Esophagus muscularis mucosa (tissue), 3 donors: ENCODE data around the gene REEP2.

Experiments used
- POLR2AphosphoS5 ChIP-seq, 2 donors: sonication (generic); formaldehyde crosslinking; IDR thresholded peaks; one replicate each; pipeline ENCODE4 v1.6.1; 2017; ENCODE audit warnings: antibody characterized with exemption in 2 of 2
- TF ChIP-seq, protein P1 (sequence below), 3 experiments: fragments of 200-600 bp in 2 of 3; fragments of 450-650 bp in 1 of 3; sonication (generic) in 2 of 3; IDR thresholded peaks; one replicate each; pipeline ENCODE4 v1.5.1; 2017 to 2019; ENCODE audit warnings: antibody characterized with exemption in 3 of 3, mild to moderate bottlenecking in 2 of 3, moderate library complexity in 1 of 3

DNA sequence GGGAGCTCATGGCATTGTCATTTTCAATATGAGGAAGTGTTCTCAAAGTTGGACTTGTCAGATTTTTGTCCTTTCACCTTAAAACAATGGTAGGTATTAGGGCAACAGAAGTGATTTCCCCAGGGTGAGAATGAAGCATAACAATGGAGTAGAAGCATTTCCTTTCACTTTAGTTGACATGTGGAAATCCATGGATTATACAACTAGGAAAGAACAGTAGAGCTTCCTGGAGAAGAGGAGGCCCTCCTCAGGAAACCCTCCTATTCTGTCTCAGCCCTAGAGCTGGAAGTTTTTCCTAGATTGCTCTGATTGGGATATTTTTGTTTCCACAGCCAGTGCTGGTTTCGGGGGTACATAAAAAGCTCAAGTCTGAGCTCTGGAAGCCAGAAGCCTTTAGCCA is 13.8 kb upstream of the REEP2 start:
- TF ChIP-seq, protein P1, sequence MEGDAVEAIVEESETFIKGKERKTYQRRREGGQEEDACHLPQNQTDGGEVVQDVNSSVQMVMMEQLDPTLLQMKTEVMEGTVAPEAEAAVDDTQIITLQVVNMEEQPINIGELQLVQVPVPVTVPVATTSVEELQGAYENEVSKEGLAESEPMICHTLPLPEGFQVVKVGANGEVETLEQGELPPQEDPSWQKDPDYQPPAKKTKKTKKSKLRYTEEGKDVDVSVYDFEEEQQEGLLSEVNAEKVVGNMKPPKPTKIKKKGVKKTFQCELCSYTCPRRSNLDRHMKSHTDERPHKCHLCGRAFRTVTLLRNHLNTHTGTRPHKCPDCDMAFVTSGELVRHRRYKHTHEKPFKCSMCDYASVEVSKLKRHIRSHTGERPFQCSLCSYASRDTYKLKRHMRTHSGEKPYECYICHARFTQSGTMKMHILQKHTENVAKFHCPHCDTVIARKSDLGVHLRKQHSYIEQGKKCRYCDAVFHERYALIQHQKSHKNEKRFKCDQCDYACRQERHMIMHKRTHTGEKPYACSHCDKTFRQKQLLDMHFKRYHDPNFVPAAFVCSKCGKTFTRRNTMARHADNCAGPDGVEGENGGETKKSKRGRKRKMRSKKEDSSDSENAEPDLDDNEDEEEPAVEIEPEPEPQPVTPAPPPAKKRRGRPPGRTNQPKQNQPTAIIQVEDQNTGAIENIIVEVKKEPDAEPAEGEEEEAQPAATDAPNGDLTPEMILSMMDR (IDR thresholded peaks at IDR 0.05): no peak
- no peak for TF ChIP-seq POLR2AphosphoS5 (IDR thresholded peaks at IDR 0.05)
